Fibroblast of skin of left biceps (primary cell): ENCODE measurements around the gene ATP13A2.

Experiments used
- DNase-seq, 2 experiments: peaks; one replicate each; pipeline ENCODE4 v3.0.0-alpha.2; 2013; ENCODE audit warnings: low read depth in 2 of 2

The ATP13A2 gene

DNA sequence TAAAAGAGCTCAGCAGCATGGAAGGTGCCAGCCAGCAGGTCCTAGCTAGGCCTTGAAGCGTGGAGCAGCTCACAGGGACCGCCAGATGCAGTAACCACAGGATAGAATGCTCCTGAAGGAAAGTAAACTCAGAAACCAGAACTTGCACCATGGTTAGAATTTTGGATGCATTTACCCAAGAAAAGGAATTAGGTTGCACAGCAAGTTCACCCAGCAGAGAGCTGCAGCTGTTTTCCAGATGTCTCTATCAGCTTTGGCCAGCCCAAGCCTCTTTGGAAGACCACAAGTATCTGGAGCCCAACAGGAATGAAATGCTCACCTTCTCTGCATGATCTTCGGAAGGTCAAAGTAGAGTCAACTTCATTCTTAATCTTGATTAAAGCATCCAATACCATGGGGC is 21.0 kb upstream of the ATP13A2 start:
- no peak for DNase-seq

DNA sequence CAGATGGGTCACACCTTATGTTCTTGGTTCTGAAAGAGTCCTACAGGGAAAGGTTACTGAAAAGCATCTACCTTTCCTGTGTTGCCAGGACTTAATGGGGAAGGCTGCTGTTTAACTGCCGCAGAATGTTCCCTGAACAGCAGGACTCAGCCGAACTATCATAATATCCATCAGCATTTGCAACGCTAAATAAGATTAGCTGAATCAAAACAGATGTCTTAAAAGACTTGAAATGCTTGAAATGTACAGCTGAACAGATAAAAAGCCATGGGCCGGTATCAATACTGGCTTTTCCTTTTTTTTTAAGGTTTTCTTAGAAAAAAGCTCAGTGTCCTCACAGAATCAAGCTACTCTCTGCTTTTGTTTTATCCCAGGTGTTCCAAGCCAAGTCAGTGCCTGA is 19.7 kb upstream of the ATP13A2 start:
- no peak for DNase-seq

DNA sequence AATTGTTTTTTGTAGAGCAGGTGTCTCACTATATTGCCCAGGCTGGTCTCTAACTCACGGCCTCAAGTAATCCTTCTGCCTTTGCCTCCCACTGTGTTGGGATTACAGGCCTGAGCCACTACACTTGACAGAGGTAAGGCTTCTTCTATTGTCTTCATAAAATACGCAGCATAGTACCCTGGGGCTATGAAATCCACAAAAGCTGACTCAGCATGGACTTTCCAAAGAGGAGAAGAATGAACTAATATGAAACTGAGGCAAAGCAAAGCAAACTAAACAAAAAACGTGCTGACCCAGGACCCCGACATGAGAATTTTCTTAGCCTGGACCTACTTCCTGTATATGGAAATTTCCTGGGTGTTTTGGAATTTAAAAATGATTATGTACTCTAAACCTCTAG is 18.5 kb upstream of the ATP13A2 start:
- no peak for DNase-seq

DNA sequence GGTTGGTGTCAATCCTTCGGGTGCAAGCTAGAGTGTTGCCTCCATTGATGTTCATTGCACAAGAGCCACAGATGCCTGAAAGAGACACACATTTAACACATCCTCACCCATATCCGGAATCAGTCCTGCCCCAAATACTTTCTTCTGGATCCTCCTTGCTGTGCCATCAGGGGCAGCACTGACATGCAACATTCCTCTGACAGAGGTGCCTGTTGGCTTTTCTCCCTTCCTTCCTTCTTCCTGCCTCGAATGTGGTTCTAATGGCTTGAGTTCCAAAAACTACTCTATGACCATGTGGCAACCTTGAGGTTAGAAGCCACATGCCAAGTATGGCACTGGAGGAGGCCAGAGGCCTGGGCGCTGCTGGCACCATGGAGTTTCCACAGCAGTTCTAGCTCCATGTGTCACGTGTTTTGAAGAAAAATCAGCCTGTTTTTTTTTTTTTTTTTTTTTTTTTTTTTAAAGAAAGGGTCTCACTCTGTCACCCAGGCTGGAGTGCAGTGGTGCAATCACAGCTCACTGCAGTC is 17.0 kb upstream of the ATP13A2 start:
- DNase-seq: no peak

DNA sequence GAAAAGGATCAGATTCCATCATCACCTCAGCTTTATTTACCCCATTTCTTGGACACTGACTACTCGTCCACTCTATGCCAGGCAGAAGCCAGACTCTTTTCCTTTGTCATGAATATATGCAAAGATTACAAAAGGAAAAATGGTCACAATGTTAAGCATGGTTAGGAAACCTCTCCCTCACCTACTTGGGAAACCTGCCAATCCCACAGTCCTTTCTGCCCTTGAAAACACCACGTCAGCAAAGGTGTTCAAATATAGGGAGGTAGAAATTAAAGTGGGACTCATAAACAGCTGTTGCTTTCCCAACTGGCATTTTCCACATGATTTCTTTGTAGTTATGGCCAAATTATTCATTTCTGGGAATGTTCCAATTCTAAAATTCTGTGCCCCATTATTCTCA is 16.2 kb upstream of the ATP13A2 start:
- DNase-seq: no peak

DNA sequence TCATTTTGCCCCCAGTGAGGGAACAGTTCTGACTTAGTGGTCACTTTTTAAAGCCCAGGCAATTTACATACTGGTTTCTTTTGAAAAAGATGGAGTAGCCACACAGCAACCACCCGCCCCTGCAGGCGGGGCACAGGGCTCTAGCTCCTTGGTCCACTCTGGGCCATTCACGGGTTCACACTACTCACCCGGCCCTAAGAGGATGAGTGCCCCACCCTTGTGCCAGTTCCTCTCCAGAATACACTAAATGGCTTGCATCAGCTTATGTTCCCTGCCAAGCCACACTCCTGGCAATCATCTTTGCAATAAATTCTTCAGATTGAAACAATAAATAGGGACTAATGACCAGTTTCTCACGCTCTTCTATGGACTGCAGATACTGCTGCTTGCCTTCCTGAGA is 15.7 kb upstream of the ATP13A2 start:
- DNase-seq: no peak

DNA sequence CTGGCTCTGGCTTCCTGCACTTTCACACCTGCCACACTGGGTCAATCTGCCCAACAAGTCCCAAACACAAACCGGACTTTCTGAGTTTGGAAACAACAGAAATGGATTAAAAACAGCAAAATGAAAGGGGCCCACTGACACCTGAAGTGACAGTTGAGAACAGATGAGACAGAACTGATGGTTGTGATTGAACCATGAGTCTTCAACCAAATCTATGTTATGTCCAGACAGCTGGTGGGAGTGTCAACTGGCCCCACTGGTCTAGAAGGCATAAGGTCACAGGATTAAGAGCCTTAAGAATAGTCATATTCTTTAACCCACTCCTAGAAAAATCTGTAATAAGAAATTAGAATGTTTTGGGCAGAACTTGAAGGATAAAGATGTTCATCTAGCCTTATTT is 13.0 kb upstream of the ATP13A2 start:
- DNase-seq: no peak

DNA sequence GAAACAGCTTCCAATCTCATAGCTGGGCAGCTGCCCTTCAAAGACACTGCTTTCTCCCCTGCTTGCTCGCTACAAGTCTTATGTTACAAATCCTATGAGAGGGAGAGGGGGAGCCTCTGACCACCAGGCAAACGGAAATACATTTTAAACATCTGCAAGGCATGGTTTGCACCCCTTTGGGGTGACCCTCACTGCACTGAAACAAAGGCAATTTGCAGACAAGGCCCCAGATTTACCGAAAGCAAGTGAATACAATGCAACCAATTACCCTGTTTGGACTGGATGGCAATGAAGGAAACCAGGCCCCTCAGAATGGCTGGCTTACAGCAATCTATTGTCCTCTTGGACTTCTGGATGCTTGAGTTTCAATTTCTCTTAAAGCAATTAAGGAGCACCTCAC is 11.8 kb upstream of the ATP13A2 start:
- no peak for DNase-seq

DNA sequence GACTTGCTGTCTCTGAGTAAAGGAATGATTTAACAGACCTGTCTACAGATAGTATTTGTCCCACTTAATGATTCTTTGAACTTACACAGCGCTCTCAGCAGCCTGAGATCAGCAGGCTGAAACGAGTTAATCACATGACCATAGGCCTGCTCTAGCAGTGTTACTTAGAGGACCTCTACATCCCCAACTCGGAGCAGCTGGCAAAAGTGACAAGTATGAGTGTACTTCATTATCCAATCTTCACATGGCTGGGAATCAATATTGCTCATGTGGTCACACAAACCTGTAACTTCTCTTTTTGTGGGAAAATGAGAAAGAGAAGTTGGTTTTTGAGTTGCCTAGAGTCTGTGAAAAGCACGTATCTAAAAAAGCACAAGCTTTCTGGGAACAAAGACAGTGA is 11.4 kb upstream of the ATP13A2 start:
- no peak for DNase-seq

DNA sequence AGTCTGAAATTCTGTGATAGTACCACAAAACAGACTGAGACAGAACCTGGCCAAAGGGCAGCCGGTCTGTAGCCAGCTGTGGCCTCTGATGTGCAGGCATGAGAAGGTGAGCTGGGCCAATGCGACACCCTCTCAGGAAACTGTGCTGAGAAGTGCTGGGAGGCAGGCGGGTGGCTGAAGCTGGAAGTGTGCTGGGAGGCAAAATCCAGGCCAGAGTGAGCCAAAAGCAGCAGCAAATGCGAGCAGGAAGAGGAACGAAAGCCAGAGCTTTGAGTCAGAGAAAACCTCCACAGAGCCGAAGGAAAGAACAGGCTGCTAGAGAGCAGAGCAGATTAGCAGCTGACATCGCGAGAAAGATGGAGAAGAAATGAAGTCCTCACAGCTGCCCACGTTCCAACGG is 10.2 kb upstream of the ATP13A2 start:
- no peak for DNase-seq

DNA sequence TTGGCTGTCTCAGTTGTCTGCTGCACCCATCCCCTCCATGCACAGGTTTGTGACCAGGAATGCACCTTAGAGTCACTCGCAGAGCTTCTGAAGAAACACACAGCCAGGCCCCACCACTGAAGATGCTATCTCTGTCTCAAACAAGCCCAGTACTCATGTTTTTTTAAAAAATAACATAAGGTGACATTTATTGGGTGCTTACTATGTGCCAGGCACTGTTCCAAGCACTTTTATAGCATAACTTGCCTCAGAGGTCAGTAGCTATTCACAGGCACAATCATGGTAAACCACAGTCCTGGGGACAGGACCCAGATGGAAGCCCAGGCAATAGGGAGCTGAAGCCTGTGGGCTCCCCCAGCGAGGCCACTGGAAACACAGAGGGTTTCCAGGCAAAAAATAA is 8.8 kb upstream of the ATP13A2 start:
- no peak for DNase-seq

DNA sequence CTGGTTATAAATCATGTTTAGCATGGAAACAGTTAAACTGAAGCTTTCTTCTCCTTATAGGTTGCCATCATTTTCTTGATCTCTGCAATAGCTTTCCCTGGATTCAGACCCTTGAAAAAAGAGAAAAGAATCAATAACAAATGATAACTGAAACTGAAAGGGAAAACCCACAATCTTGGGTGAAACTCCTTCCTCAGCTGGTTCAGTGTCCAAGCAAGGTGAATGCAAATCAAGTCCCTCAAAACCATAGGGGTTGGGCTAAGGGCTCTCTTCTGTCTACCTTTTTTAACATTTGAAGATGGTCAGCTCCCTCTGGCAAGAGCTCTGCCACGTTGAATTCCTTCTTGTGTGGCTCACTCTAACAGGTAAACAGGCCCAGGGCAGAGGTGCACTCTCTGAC is 7.1 kb upstream of the ATP13A2 start:
- DNase-seq: no peak

DNA sequence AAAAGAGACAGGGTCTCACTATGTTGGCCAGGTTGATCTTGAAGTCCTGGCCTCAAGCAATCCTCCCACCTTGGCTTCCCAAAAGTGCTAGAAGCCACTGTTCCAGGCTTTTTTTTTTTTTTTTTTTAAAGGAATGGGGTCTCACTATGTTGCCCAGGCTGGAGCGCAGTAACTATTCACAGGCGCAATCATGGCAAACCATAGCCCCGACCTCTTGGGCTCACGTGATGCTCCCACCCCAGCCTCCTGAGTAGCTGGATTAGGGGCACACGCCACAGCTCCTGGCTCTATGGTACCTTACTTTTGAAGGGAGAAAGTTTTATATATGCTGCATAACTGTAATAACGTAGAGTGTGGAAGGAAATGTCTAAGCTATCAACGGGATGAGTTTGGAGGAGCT is 5.7 kb upstream of the ATP13A2 start:
- no peak for DNase-seq

DNA sequence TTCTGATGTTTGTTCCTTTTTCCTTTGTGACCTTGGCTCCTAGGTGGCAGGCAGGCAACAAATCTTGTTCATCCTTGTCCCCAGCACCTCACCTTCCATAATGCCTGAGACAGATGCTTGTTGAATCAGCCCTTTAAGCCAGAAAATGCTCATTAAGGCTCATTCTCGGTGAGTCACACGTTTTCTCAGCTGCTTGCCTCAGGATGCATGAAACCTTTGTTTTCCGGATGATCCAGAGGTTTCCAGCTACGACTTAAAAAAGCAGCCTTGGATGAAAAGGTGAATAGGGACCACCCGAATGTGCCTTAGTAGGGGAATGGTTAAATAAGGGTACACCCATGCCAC is 4.6 kb upstream of the ATP13A2 start:
- no peak for DNase-seq

DNA sequence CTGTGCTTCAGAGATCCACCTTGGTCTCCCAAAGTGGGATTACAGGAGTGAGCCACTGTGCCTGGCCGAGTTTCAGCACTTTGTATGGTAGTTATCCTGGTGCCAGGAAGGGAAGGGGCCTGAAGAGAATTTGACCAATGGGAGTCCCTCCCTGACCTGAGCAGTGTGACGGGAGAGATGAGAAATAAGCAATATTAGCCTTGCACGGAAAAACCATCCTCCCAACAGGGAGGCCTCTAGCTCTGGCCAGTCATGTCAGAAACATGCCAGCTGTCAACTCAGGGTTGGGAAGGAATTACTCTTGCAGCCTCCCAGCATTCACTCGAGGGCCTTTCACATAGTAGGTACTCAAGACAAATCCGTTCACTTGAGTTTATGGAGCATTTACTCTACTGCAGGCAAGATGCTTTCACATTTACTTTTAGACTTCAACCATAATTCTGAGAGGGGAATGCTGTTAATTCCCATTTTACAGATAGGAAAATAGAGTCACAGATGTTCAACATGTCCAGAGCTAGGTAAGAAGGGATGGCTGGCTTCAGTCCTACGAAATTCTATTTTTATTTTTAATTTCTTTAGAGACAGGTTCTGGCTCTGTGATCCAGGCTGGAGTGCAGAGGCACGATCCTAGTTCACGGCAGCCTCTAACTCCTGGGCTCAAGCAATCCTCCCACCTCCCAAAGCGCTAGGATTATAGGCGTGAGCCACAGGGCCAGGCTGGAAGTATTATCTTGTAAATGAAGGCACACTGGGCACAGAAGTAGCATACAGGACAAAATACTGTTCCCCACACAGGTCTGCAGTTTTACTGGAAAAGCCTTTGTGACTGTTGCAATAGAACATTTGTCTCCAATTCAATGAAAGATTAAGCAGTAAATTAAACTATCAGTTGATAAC is 3.2 kb upstream of the ATP13A2 start:
- no peak for DNase-seq

DNA sequence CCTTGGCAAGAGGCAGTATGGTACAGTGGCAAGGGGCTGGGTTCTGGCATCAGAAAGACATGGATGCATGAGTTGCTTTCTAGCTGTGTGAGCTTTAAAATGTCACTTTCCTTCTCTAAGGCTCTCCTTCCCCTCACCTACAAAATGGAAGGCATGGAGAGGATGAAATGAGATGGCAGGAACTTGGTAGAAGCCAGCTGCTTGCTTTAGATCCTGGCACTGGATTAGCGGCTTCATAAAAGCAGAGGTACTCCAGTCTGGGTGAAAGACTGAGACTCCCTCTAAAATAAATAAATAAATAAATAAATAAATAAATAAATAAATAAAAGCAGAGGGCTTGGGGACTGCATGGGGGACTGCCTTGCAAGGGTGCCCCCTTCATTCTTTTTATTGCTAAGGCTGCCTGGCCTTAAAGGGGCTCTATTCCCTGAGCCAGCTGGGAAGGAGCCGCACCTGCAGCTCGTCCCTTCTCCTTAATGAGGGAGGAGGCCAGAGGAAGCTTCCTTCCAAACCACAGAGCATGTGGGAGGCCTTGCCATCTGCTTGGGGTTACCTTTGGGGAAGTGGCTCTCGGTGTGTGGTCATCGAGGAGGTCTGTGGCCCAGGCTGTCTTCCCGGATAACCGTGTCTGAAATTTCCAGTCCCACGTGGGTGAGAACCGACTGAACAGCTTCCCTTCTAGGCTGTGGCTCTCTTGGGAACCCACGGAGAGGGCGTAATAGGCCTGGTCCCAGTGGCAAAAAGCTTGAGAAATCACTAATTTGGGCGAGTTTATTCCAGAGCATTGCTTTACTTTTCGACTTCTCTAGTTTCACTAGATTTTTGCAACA is 2.0 kb upstream of the ATP13A2 start:
- no peak for DNase-seq

DNA sequence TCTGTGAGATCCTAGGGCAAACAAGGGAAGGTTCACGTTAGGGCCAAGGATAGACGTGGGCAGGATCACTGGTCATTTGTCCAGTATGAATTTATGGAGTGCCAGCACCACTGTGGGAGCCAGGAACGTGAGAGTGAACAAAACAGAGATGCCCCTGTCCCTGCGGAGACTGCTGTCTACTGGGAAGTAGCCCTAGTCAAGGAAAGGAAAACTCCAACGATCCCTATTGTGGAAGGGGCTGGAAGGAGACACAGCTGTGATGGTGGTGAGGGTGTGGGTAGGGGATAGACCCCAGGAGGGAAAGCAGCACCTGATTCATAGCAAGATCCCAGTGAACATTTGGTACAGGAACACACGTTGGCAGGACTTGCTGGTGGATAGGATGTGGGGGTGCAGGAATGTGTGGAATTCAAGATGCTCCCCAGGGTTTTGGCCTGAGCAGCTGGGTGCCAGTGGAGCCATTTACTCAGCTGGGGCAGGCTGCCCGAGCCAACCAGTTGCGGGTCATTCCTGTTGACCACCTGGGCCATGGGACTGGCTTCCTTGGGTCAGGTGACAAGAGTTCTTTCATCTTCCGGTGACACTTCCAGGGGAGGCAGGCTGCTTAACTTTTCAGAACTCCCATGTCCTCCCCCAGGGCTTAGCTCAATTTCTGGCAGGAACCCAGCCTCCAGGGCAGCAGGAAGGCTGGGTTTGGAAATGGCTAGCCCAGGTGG is 1.2 kb upstream of the ATP13A2 start:
- DNase-seq: no peak

DNA sequence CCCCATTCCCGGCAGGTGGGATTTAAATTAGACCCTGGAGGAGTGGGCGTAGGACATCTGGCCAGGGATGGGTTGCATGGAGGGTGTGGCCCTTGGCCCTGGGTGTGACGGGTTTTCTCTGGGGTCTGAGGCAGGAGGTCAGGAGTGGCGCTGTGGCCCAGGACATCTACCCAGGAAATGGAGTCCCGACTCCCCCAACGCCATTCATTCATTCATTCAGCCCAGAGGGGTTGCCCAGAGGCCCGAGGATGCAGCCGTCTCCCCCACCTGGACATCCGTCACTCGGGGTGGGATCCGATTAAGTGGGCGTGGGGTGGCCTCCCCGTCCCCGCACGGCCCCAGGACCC is 663 bp downstream of the ATP13A2 start:
- no peak for DNase-seq

DNA sequence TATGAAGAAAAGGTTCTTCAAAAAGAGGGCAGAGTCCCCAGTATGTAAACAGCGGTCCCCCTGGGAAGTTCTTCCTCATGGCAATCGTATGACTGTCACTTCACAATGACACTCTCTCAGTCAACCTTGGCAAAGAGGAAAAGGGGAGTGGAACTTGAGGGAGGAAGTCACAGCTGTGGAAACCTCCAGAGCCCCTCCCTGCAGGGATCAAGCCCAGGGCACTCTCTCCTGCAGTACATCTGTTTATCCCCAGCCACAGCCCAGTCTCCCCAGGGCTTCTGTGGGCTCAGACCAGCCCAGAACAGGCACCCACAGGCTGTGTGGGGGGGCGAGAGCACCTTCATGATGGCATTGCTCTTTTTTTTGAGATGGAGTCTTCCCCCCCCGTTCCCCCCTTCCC is 2.0 kb downstream of the ATP13A2 start:
- DNase-seq: no peak

DNA sequence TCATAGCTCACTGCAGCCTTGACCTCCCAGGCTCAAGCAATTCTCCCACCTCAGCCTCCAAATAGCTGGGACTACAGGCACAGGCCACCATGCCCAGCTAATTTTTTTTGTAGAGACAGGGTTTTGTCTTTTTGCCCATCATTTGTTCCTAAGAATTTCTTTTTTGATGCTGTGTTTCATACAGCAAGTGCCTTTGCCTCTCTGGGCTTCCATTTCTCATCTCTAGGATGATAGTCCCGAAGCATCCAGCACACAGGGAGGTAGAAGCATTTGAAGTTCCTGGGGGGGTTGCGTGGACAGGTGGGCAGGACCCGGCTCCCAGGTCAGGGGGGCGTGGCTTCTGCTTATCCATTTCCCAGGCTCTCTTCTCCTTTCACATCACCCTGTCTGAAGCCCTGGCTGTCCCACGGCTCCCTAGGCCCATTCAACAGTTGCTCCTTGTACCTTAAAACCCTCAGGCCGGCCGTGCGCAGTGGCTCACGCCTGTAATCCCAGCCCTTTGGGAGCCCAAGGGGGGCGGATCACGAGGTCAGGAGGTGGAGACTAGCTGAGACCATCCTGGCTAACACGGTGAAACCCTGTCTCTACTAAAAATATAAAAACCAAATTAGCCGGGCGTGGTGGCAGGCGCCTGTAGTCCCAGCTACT is 3.4 kb downstream of the ATP13A2 start:
- DNase-seq: no peak

DNA sequence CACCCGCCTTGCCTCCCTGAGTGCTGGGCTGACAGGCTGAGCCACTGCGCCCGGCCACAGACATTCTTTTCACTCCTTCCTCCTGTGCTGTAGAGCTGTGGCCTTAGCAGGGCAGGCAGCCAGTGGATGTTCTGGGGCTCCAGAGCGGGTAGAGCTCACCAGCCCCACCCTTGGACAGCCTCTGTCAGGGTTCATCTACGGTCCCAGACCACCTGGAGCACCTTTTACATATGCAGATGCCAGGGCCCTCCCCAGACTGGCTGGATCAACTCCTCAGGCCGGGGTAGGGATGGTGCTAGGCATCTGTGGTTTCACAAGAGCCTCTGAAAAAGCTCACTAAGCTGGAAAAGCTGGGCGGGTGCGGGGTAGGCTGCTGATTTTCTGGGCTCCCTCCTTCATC is 4.6 kb downstream of the ATP13A2 start:
- DNase-seq: no peak

DNA sequence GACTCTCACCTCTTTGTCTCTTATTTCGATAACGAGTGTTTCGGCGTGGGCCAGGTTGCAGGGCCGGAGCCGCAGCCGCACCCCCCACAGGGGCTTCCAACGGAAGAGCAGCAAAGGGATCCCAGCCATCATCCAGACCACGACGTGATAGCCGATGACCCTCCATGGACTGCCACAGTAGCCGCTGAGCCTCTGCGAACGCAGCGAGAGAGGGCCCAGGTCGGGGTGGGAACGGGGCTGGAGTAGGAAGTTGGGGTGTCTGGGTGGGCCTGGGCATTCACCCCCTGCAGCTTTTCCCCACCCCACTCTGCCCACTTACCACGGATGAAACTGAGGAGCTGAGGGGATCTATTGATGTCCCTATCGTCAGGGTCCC is 6.4 kb downstream of the ATP13A2 start:
- DNase-seq: no peak
